Epithelial cell of alveolus of lung (primary cell): ENCODE data around the gene LCN10. TPM values are rescaled to one million over a fixed set of nuclear protein-coding genes. Genes with fewer than 3 reads are reported as not detected.

Experiments used
- total RNA-seq: library from RNA; depleted of rRNA; stranded (reverse); fragments of >200 nt; gene quantifications from 2 replicates; pipeline ENCODE4 v1.2.1, GENCODE V29; 2015

Gene LCN10
- not detected in 2 replicates for total RNA-seq

GRCh38 chr9:136742591-136743391, at the start of gene LCN10:
Gene LCN10, minus strand, starts transcription at chr9:136742940. Its CDS starts 37 bp downstream, at chr9:136742903.

GRCh38 chr9:136790640-136791515, 48.1 kb upstream of the LCN10 start, which contains the start of gene TMEM141:
Gene TMEM141, plus strand, starts transcription at chr9:136791344. Its CDS starts 27 bp downstream, at chr9:136791371.

GRCh38 chr9:136764301-136764891, 21.7 kb upstream of the LCN10 start, which contains the start of gene LCN15:
Gene LCN15, minus strand, starts transcription at chr9:136764518. Its CDS starts 30 bp downstream, at chr9:136764488.

GRCh38 chr9:136748201-136748600, 5.5 kb upstream of the LCN10 start, which contains the start of gene LCN6:
Gene LCN6, minus strand, starts transcription at chr9:136748525. Its CDS starts 42 bp downstream, at chr9:136748483.

GRCh38 chr9:136711751-136712689, 30.7 kb downstream of the LCN10 start, which contains the start of gene DIPK1B:
Gene DIPK1B, plus strand, starts transcription at chr9:136712572. Its CDS starts 94 bp downstream, at chr9:136712666.

Other genes starting within 250 kb of the LCN10 start
- 11.7 and 13.7 TPM in 2 replicates for gene NOTCH1, start 196.9 kb downstream of the LCN10 start, total RNA-seq
- gene EGFL7, start 80.0 kb downstream of the LCN10 start, total RNA-seq = 26.7 and 30.1 TPM in 2 replicates
- 45.6 and 50.7 TPM in 2 replicates for gene AGPAT2, start 55.5 kb downstream of the LCN10 start, total RNA-seq
- gene DIPK1B, start 30.4 kb downstream of the LCN10 start, total RNA-seq = 3.2 and 29.0 TPM in 2 replicates
- not detected in 2 replicates for gene LCN6, start 5.6 kb upstream of the LCN10 start, total RNA-seq
- not detected in 2 replicates for gene LCN8, start 15.3 kb upstream of the LCN10 start, total RNA-seq
- gene LCN15, start 21.6 kb upstream of the LCN10 start, total RNA-seq = not detected in 2 replicates
- 57.3 and 94.1 TPM in 2 replicates for gene TMEM141, start 48.4 kb upstream of the LCN10 start, total RNA-seq
- gene CCDC183, start 53.4 kb upstream of the LCN10 start, total RNA-seq = 1.1 TPM in 1 of 2 replicates, not detected in the other
- gene RABL6, start 65.0 kb upstream of the LCN10 start, total RNA-seq = 57.3 and 90.6 TPM in 2 replicates
- gene AJM1, start 99.5 kb upstream of the LCN10 start, total RNA-seq = 0.52 and 0.88 TPM in 2 replicates
- gene PHPT1, start 106.5 kb upstream of the LCN10 start, total RNA-seq = 101 and 129 TPM in 2 replicates
- gene MAMDC4, start 109.4 kb upstream of the LCN10 start, total RNA-seq = 0.91 and 2.2 TPM in 2 replicates
- 305 and 403 TPM in 2 replicates for gene EDF1, start 123.4 kb upstream of the LCN10 start, total RNA-seq
- 8.5 and 11.9 TPM in 2 replicates for gene TRAF2, start 143.6 kb upstream of the LCN10 start, total RNA-seq
- gene FBXW5, start 201.8 kb upstream of the LCN10 start, total RNA-seq = 127 and 134 TPM in 2 replicates
- not detected in 2 replicates for gene C8G, start 202.3 kb upstream of the LCN10 start, total RNA-seq
- not detected in 2 replicates for gene LCN12, start 209.3 kb upstream of the LCN10 start, total RNA-seq
- gene PTGDS, start 234.6 kb upstream of the LCN10 start, total RNA-seq = 0.39 and 78.2 TPM in 2 replicates
- 1.9 TPM in 1 of 2 replicates, not detected in the other for gene LCNL1, start 240.1 kb upstream of the LCN10 start, total RNA-seq
- 19.1 and 33.0 TPM in 2 replicates for gene PAXX, start 249.5 kb upstream of the LCN10 start, total RNA-seq